ENCODE data around the gene NAPEPLD. TPM values are rescaled to one million over a fixed set of nuclear protein-coding genes. Genes with fewer than 3 reads are reported as not detected.
"Not testable (repeated sequence)": the region's sequence is repeated elsewhere in the genome, so short reads cannot be mapped to it uniquely, and the experiment has no call there.

NAPEPLD gene
- total RNA-seq, 4 donors from 2014 or later: 10.2 to 22.8 (median 15.4) TPM

- peak overlapping the region; percentile 40 to 91 (median 78) for H3K4me3 ChIP-seq
- no peaks in the 10 kb centered on the region for H3K27me3 ChIP-seq
- peaks cover 0 to 22% (median 9%) of the 10 kb centered on the region in 4 donors for H3K4me1 ChIP-seq
- TF ChIP-seq EP300 (IDR thresholded peaks at IDR 0.05): no peak
- no peak for TF ChIP-seq POLR2A (IDR thresholded peaks at IDR 0.05)
- TF ChIP-seq CTCF (IDR thresholded peaks at IDR 0.05): no peak
- H3K9me3 ChIP-seq: no peaks in the 10 kb centered on the region
- WGBS, 2 donors: 1% methylated on average over 13 of the region's 13 CpGs
- H3K27ac ChIP-seq: peak overlapping the region; percentile 94 to 98 (median 98)
- no peak for DNase-seq (ENCODE audit: low spot score in 2 of 2)
- H3K36me3 ChIP-seq: no peaks in the 10 kb centered on the region
These were observed 537 bp downstream of the NAPEPLD start for GRCh38 chr7:103148131-103148993.

GRCh38 chr7:103144754-103145153 is 4.1 kb downstream of the NAPEPLD start:
- not testable (repeated sequence) for H3K36me3 ChIP-seq; H3K27ac ChIP-seq; H3K4me3 ChIP-seq; DNase-seq (ENCODE audit: low spot score in 2 of 2); H3K9me3 ChIP-seq; H3K27me3 ChIP-seq
- H3K4me1 ChIP-seq: peaks cover 0 to 22% (median 7%) of the 10 kb centered on the region in 4 donors
- WGBS, 2 donors: 94 to 100% methylated on average over 2 of the region's 2 CpGs

- H3K9me3 ChIP-seq: no peaks in the 10 kb centered on the region
- no peak overlapping the region for H3K27ac ChIP-seq
- 92 to 100% methylated on average over 1 of the region's 1 CpG for WGBS, 2 donors
- TF ChIP-seq POLR2A (IDR thresholded peaks at IDR 0.05) (no peak), CTCF (IDR thresholded peaks at IDR 0.05) (no peak), EP300 (IDR thresholded peaks at IDR 0.05) (no peak)
- no peaks in the 10 kb centered on the region for H3K27me3 ChIP-seq
- H3K4me3 ChIP-seq: no peak overlapping the region
- H3K36me3 ChIP-seq: peaks cover 0 to 6% (median 0%) of the 10 kb centered on the region in 3 donors
- peaks cover 0 to 22% (median 7%) of the 10 kb centered on the region in 4 donors for H3K4me1 ChIP-seq
- DNase-seq (ENCODE audit: low spot score in 2 of 2): no peak
These were observed 5.0 kb downstream of the NAPEPLD start for GRCh38 chr7:103143868-103144267.

DNA sequence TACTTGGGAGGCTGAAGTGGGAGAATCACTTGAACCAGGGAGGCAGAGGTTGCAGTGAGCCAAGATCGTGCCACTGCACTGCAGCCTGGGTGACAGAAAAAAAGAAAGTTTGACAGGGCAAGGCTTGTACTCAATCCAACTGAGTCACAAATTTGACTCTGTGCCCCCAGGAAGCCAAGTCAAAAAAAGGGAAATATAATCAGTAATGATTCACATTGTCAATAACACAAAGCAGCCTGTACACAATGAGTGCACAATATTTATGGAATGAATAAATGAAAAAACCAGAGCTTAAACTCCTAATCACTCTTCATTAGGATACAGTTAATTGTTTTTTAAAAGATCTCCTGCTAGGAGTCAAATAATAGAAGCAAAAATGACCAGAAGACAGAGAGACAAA is 6.4 kb downstream of the NAPEPLD start:
- no peak overlapping the region for H3K4me3 ChIP-seq
- peaks cover 0 to 16% (median 7%) of the 10 kb centered on the region in 4 donors for H3K4me1 ChIP-seq
- TF ChIP-seq POLR2A (IDR thresholded peaks at IDR 0.05): no peak
- TF ChIP-seq EP300 (IDR thresholded peaks at IDR 0.05): no peak
- TF ChIP-seq CTCF (IDR thresholded peaks at IDR 0.05): no peak
- no peaks in the 10 kb centered on the region for H3K27me3 ChIP-seq
- no peak overlapping the region for H3K27ac ChIP-seq
- no peak for DNase-seq (ENCODE audit: low spot score in 2 of 2)
- WGBS, 2 donors: 47 to 67% methylated on average over 1 of the region's 1 CpG
- no peaks in the 10 kb centered on the region for H3K9me3 ChIP-seq
- H3K36me3 ChIP-seq: peaks cover 0 to 6% (median 0%) of the 10 kb centered on the region in 3 donors

DNA sequence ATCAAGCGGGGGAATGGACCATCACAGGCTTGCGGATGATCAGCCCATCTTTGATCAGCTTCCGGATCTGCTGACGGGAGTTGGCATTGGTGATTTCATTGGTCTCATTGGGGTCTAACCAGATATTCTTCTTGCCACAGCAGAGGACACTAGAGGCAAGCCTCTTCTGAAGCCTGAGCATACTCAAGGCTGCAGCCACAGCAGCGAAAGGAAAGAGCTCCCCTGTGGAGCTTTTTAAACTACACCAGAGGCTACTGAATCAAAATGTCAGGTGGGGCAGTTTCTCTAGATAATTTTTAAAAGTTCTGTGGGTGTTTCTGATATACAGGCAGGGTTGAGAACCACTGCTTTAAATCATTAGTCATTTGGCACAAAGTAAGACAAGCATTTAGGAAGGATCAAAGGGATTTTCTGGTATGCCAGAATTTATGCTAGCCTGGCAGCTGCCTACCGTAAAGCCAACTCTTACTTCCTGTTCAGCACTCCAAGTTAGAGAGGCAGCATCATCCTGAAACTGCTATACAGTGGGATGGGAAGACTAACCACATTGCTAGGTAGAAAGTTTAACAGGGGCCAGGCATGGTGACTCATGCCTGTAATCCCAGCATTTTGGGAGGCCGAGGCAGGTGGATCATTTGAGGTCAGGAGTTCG is 7.0 kb downstream of the NAPEPLD start:
- H3K9me3 ChIP-seq: no peaks in the 10 kb centered on the region
- H3K27ac ChIP-seq: no peak overlapping the region
- H3K4me3 ChIP-seq: no peak overlapping the region
- no peaks in the 10 kb centered on the region for H3K27me3 ChIP-seq
- peaks cover 0 to 10% (median 5%) of the 10 kb centered on the region in 4 donors for H3K4me1 ChIP-seq
- TF ChIP-seq CTCF (IDR thresholded peaks at IDR 0.05): no peak
- no peak for TF ChIP-seq EP300 (IDR thresholded peaks at IDR 0.05)
- TF ChIP-seq POLR2A (IDR thresholded peaks at IDR 0.05): no peak
- WGBS, 2 donors: 90 to 91% methylated on average over 8 of the region's 8 CpGs
- peaks cover 0 to 6% (median 0%) of the 10 kb centered on the region in 3 donors for H3K36me3 ChIP-seq
- no peak for DNase-seq (ENCODE audit: low spot score in 2 of 2)

All from tibial nerve (tissue), 4 donors.